GM21360 (cell line): ENCODE results near the gene FOXN1.

Source experiments
- ATAC-seq: cut with Tn5 transposase; IDR thresholded peaks from one replicate; pipeline ENCODE4 v1.9.1; 2021; ENCODE audit warnings: mild to moderate bottlenecking, moderate library complexity; ENCODE audit not compliant: unreplicated experiment

The FOXN1 gene

GRCh38 chr17:28544402-28545140 lies 38.4 kb downstream of the FOXN1 start:
- ATAC-seq, result no peak

GRCh38 chr17:28545141-28545503 lies 39.0 kb downstream of the FOXN1 start:
- no peak for ATAC-seq

- ATAC-seq, result no peak
These were observed 39.8 kb downstream of the FOXN1 start for GRCh38 chr17:28545787-28546415.

GRCh38 chr17:28547096-28547622 lies 41.0 kb downstream of the FOXN1 start:
- ATAC-seq, result no peak

- no peak for ATAC-seq
These were observed 41.7 kb downstream of the FOXN1 start for GRCh38 chr17:28547623-28548416.

- ATAC-seq, result no peak
These were observed 42.4 kb downstream of the FOXN1 start for GRCh38 chr17:28548417-28549130.

- peak; percentile 37 for ATAC-seq
These were observed 43.3 kb downstream of the FOXN1 start for GRCh38 chr17:28549236-28550132.

- no peak for ATAC-seq
These were observed 44.7 kb downstream of the FOXN1 start for GRCh38 chr17:28550858-28551257.

GRCh38 chr17:28551421-28552175 lies 45.5 kb downstream of the FOXN1 start:
- ATAC-seq, result no peak

- peak; percentile 50 for ATAC-seq
These were observed 46.2 kb downstream of the FOXN1 start, which contains the start of gene UNC119 for GRCh38 chr17:28552176-28552999. Gene UNC119 (minus strand): TSS chr17:28552624. CDS start chr17:28552557, 67 bp downstream.

- no peak for ATAC-seq
These were observed 46.9 kb downstream of the FOXN1 start for GRCh38 chr17:28553000-28553505.

- ATAC-seq, result no peak
These were observed 48.4 kb downstream of the FOXN1 start for GRCh38 chr17:28554565-28554964.

- no peak for ATAC-seq
These were observed 48.9 kb downstream of the FOXN1 start for GRCh38 chr17:28555022-28555421.

- no peak for ATAC-seq
These were observed 57.3 kb downstream of the FOXN1 start for GRCh38 chr17:28563475-28563874.

GRCh38 chr17:28567604-28568003 lies 61.5 kb downstream of the FOXN1 start:
- no peak for ATAC-seq

GRCh38 chr17:28569446-28569845 lies 63.3 kb downstream of the FOXN1 start:
- ATAC-seq, result no peak

- peak; percentile 27 for ATAC-seq
These were observed 64.7 kb downstream of the FOXN1 start for GRCh38 chr17:28570716-28571360.
